Motor neuron (in vitro differentiated cells): Measurements from ENCODE around the gene PSMD11. TPM values are rescaled to one million over a fixed set of nuclear protein-coding genes. Genes with fewer than 3 reads are reported as not detected.

Experiments used
- ATAC-seq, 8 experiments: fragments of 200-7000 bp; cut with Tn5 transposase; replicated peaks in 6 of 8; 2 replicates each; pipeline ENCODE4 v1.8.0; 2021; ENCODE audit warnings: mild to moderate bottlenecking in 8 of 8, moderate library complexity in 8 of 8
- H3K27ac ChIP-seq, 2 donors: fragments of 250-450 bp; sonication (Bioruptor Pico); 2 replicates each; pipeline ENCODE4 v1.9.0; 2021; ENCODE audit warnings: antibody characterized with exemption in 2 of 2, mild to moderate bottlenecking in 2 of 2, moderate library complexity in 1 of 2
- H3K4me1 ChIP-seq, 2 donors: fragments of 250-450 bp; sonication (Bioruptor Pico); replicated peaks in 1 of 2; 2 replicates each; pipeline ENCODE4 v1.6.1; 2021; ENCODE audit warnings: antibody characterized with exemption in 2 of 2, mild to moderate bottlenecking in 2 of 2, moderate library complexity in 1 of 2
- H3K4me3 ChIP-seq, 5 donors: fragments of 250-450 bp; sonication (Bioruptor Pico); 2 replicates each; pipeline ENCODE4 v1.9.0; 2021; ENCODE audit warnings: antibody characterized with exemption in 5 of 5, mild to moderate bottlenecking in 5 of 5, moderate library complexity in 4 of 5
- WGBS, 10 experiments: fragments of 450-650 bp; shearing (Covaris generic); methylation state at CpG; one replicate each; pipeline ENCODE4 v1.0.0; 2022; 5-methylcytosine and 5-hydroxymethylcytosine counted together
- in situ Hi-C, 9 experiments: fragments of 400-800 bp; cut with MboI; loops; one replicate each; pipeline ENCODE4 v1.15.0; 2021; ENCODE audit warnings: low sequenced_read_pairs in 9 of 9, low pct_unique_long_range_greater_than_20kb in 2 of 9; ENCODE audit not compliant: unreplicated experiment in 9 of 9
- total RNA-seq, 8 experiments: library from RNA; unstranded; fragments of 300-600 nt; gene quantifications; 2 replicates each; pipeline versions ENCODE4 v1.2.3 to v1.2.4, GENCODE V29; 2022

Gene PSMD11
- total RNA-seq, 8 experiments from 2014 or later: 28.6 to 96.2 (median 59.2) TPM

GRCh38 chr17:32493571-32493970, 49.3 kb downstream of the PSMD11 start:
- in situ Hi-C loops: loop anchor here in 3 of 9 experiments (25.0 kb wide), 2 partner anchors 119 to 269 kb away; no protein-coding TSS in a partner anchor
- no peak for ATAC-seq
- 58 to 100% (median 89%) methylated on average over 1 to 8 of the region's 15 CpGs; no CpG with 5 or more reads in 7 of the 10 experiments for WGBS, 10 experiments
- peaks cover 28 to 37% of the 10 kb centered on the region in 2 donors for H3K4me1 ChIP-seq
- H3K27ac ChIP-seq: no peak overlapping the region
- H3K4me3 ChIP-seq: no peak overlapping the region

- 60 to 100% (median 83%) methylated on average over 1 to 2 of the region's 11 CpGs; no CpG with 5 or more reads in 6 of the 10 experiments for WGBS, 10 experiments
- Histone ChIP-seq H3K4me3 (no peak overlapping the region), H3K4me1 (peaks cover 23 to 33% of the 10 kb centered on the region in 2 donors), H3K27ac (no peak overlapping the region)
- in situ Hi-C loops: loop anchor here in 3 of 9 experiments (25.0 kb wide), 2 partner anchors 118 to 268 kb away; no protein-coding TSS in a partner anchor
- no peak for ATAC-seq
Measured at GRCh38 chr17:32493976-32494513, 49.7 kb downstream of the PSMD11 start.

GRCh38 chr17:32494621-32495358, 50.5 kb downstream of the PSMD11 start:
- H3K4me1 ChIP-seq: peaks cover 17 to 25% of the 10 kb centered on the region in 2 donors
- in situ Hi-C loops: loop anchor here in 3 of 9 experiments (25.0 kb wide), 2 partner anchors 118 to 268 kb away; no protein-coding TSS in a partner anchor

GRCh38 chr17:32495359-32496231, 51.3 kb downstream of the PSMD11 start:
- H3K4me1 ChIP-seq: peaks cover 9 to 19% of the 10 kb centered on the region in 2 donors
- peak; percentile 43 to 87 (median 64) for ATAC-seq
- 36 to 94% (median 82%) methylated on average over 2 to 10 of the region's 45 CpGs; no CpG with 5 or more reads in 2 of the 10 experiments for WGBS, 10 experiments
- in situ Hi-C loops: loop anchor here in 3 of 9 experiments (25.0 kb wide), 2 partner anchors 117 to 267 kb away; no protein-coding TSS in a partner anchor
- H3K4me3 ChIP-seq: no peak overlapping the region
- no peak overlapping the region for H3K27ac ChIP-seq

More at GRCh38 chr17:32494621-32495358, 50.5 kb downstream of the PSMD11 start:
- H3K27ac ChIP-seq: no peak overlapping the region
- ATAC-seq: peak in 1 of 8 experiments; percentile 2
- 80 to 93% (median 83%) methylated on average over 1 to 11 of the region's 34 CpGs; no CpG with 5 or more reads in 4 of the 10 experiments for WGBS, 10 experiments
- no peak overlapping the region for H3K4me3 ChIP-seq

GRCh38 chr17:32496395-32497073, 52.2 kb downstream of the PSMD11 start:
- Histone ChIP-seq H3K27ac (no peak overlapping the region), H3K4me3 (no peak overlapping the region), H3K4me1 (peaks cover 0 to 11% of the 10 kb centered on the region in 2 donors)
- in situ Hi-C loops: loop anchor here in 3 of 9 experiments (25.0 kb wide), 2 partner anchors 116 to 266 kb away; no protein-coding TSS in a partner anchor
- ATAC-seq: no peak
- 33 to 100% (median 72%) methylated on average over 1 to 10 of the region's 16 CpGs; no CpG with 5 or more reads in 3 of the 10 experiments for WGBS, 10 experiments

GRCh38 chr17:32497431-32498205, 53.3 kb downstream of the PSMD11 start:
- WGBS, 10 experiments: 60 to 100% (median 80%) methylated on average over 1 to 12 of the region's 18 CpGs; no CpG with 5 or more reads in 4 of the 10 experiments
- ATAC-seq: peak in 7 of 8 experiments; percentile 31 to 74 (median 59)

GRCh38 chr17:32498391-32498790, 54.1 kb downstream of the PSMD11 start:
- 50 to 100% (median 77%) methylated on average over 1 to 9 of the region's 9 CpGs; no CpG with 5 or more reads in 3 of the 10 experiments for WGBS, 10 experiments
- in situ Hi-C loops: loop anchor here in 3 of 9 experiments (25.0 kb wide), 2 partner anchors 114 to 264 kb away; no protein-coding TSS in a partner anchor
- no peak overlapping the region for H3K4me3 ChIP-seq
- peak in 1 of 8 experiments; percentile 55 for ATAC-seq
- H3K4me1 ChIP-seq: peaks cover 7 to 19% of the 10 kb centered on the region in 2 donors
- H3K27ac ChIP-seq: no peak overlapping the region

More at GRCh38 chr17:32497431-32498205, 53.3 kb downstream of the PSMD11 start:
- Histone ChIP-seq H3K4me3 (no peak overlapping the region), H3K27ac (no peak overlapping the region), H3K4me1 (peaks cover under 1 to 11% of the 10 kb centered on the region in 2 donors)
- in situ Hi-C loops: loop anchor here in 3 of 9 experiments (25.0 kb wide), 2 partner anchors 115 to 265 kb away; no protein-coding TSS in a partner anchor

GRCh38 chr17:32502013-32502412, 57.7 kb downstream of the PSMD11 start:
- 87 to 100% (median 100%) methylated on average over 1 to 3 of the region's 3 CpGs; no CpG with 5 or more reads in 2 of the 10 experiments for WGBS, 10 experiments
- no peak for ATAC-seq
- Histone ChIP-seq H3K27ac (no peak overlapping the region), H3K4me1 (peaks cover 24 to 25% of the 10 kb centered on the region in 2 donors), H3K4me3 (no peak overlapping the region)
- in situ Hi-C loops: no loop called here

- WGBS, 10 experiments: 20 to 81% (median 69%) methylated on average over 1 to 10 of the region's 10 CpGs; no CpG with 5 or more reads in 1 of the 10 experiments
- ATAC-seq: no peak
- peaks cover 24 to 25% of the 10 kb centered on the region in 2 donors for H3K4me1 ChIP-seq
- in situ Hi-C loops: no loop called here
- H3K4me3 ChIP-seq: no peak overlapping the region
- H3K27ac ChIP-seq: peak overlapping the region in 1 of 2 donors; percentile 16
Measured at GRCh38 chr17:32502710-32503109, 58.4 kb downstream of the PSMD11 start.

- H3K4me3 ChIP-seq: no peak overlapping the region
- in situ Hi-C loops: no loop called here
- peaks cover 24 to 25% of the 10 kb centered on the region in 2 donors for H3K4me1 ChIP-seq
- WGBS, 10 experiments: 53 to 100% (median 68%) methylated on average over 1 to 4 of the region's 7 CpGs; no CpG with 5 or more reads in 2 of the 10 experiments
- ATAC-seq: peak in 3 of 8 experiments; percentile 12 to 27 (median 26)
- H3K27ac ChIP-seq: peak overlapping the region in 1 of 2 donors; percentile 16
Measured at GRCh38 chr17:32503251-32504165, 59.2 kb downstream of the PSMD11 start.
